HG03442 (cell line): ENCODE data around the gene DERA.
A peak's percentile ranks its signal among the peaks of the same experiment; 100 is the strongest.
"Not testable (repeated sequence)": the region's sequence is repeated elsewhere in the genome, so short reads cannot be mapped to it uniquely, and the experiment has no call there.

Source experiments
- ATAC-seq: cut with Tn5 transposase; IDR thresholded peaks from one replicate; pipeline ENCODE4 v1.9.1; 2021; ENCODE audit warnings: mild to moderate bottlenecking, moderate library complexity; ENCODE audit not compliant: unreplicated experiment

Gene DERA

DNA sequence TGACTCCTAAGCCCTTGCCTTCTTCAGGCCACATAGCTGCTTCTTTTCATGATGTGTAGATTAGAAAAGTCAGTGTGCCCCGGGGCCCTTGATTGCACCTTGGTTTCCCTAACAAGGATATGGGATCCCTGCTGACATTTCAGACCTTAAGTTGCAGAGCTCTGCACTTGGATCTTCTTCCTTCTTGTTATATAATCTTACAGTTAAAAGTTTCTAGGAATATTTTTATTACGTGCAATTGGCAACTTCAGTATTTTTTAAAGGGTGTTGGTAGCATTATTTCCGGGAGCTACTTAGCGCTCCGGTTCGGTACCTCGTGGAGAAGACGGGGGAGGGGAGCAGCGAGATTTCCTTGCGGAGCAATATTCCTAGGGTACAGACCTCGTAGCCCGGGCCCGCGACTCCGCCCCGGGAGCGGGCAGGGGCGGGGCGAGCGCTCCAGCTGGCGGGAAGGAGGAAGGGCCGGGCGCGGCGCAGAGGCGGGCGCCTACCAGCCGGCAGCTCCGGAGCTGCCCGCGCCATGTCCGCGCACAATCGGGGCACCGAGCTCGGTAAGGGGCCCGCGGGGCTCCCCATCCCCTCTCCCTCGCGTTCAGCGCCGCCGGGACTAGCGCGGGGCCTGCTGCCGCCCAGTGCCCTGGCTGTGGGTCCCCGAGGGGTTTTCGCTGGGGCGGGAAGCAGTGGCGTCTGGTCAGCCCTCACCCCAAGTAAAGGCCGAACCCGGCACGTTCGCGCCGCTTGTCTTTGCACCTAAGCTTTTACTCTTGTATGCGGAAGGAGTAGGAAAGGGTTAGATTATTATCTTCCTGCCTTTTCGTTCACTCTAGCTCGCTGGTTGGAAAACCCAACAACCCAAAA, at the start of gene DERA:
TSS of gene DERA (plus strand) at position 469 of the 858 bp plus-strand sequence. CDS start at position 521, 52 bp downstream.
- ATAC-seq, result peak; percentile 95

DNA sequence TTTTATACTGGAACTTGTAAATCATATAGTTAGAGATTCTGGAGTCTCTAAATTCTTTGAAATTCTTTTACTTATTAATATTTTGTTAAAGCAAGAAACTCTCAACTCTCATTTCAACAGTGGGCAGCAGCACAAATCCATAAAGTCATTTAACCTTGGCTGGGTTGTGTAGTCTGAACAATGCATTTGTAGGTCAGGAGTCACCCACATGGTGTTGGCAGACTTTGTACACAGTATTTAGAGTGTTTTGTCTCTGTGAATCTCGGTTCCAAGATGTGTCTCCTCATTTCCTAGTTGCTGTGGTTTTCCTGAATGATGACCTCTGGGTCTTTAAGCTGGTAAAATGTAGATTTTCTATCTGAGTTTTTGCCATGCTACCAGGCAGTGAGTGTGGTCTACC, 49.7 kb upstream of the DERA start:
- ATAC-seq, result no peak

DNA sequence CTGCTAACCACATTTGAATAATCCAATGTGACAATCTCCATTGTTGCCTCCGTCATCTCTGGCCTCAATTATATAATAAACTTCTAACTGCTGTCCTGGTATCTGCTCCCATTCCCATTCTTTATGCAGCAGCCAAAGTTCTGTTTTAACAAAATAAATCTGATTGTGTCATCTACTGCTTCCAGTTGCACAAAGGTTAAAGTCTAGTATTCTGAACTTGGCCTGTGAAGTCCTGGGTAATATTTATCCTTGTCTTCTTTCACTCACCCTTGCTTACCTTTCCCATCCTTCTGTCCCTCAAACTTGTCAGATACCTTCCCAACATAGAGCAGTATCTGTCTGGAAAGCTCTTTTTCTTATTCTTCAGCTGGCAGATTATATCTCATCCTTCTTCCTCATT, 48.3 kb upstream of the DERA start:
- no peak for ATAC-seq

DNA sequence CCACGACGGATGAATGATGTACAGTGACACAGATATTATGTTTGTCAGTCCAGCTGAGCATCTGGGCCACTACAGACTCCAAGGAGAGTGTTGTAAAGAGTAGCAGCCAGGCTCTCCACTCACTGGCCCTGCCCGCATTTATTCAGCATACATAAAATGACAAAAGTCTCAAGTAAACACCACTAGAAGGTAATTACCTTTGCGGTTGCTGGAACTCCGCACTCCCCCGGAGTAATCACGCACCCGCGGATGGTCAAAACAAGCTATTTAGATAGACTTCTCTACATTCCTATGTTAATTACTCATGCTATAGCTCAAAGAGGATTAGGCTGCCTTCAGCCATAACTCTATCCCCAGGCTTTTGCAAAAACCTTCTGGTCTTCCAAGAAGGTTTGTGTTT, 47.8 kb upstream of the DERA start:
- ATAC-seq, result no peak

DNA sequence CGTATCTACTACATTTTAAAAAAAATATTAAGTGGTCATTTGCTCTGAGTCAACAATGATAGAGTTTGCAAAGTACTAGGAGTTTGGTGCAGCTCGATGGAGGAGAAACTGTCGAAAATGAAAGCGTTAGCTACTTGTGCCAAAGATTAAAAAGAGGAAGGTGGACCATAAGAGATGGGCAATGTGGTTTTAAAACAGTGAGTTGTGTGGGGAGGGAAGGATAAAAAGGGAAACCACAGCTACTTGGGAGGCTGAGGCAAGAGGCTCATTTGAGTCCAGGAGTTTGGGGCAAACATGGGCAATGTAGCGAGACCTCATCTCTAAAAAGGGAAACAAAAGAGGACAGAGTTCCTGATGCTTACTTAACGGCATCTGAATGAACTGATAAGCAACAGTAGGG, 47.1 kb upstream of the DERA start:
- peak; percentile 95 for ATAC-seq

DNA sequence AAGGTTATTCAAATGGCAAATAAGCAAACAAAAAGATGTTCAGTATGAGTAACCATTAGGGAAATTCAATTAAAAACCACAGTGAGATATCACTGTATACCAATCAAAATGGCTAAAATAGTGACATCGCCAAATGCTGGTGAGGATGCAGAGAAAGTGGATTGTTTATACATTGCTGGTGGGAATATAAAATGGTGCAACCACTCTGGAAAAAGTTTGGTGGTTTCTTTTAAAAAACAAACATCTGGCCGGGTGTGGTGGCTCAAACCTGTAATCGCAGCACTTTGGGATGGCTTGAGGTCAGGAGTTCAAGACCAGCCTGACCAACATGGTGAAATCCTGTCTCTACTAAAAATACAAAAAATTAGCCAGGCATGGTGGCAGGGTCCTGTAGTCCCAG, 42.9 kb upstream of the DERA start:
- ATAC-seq, result no peak

DNA sequence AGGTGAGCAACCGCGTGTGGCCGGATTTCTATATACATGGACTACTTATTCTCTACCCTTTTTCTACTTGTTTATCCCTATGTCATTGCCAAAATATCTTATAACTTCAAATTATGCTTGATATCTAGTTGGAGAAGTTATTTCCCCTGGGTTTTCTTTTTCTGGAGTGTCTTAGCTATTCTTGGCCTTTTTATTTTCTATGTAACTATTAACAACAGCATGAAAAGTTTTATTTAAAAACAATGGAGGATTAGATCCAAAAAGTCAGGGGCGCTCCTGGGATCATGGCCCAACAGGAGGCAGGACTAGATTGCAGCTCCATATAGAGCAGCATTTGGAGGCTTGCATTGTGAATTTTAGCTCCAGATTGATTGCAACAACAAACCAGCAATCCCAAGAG, 37.6 kb upstream of the DERA start:
- no peak for ATAC-seq

DNA sequence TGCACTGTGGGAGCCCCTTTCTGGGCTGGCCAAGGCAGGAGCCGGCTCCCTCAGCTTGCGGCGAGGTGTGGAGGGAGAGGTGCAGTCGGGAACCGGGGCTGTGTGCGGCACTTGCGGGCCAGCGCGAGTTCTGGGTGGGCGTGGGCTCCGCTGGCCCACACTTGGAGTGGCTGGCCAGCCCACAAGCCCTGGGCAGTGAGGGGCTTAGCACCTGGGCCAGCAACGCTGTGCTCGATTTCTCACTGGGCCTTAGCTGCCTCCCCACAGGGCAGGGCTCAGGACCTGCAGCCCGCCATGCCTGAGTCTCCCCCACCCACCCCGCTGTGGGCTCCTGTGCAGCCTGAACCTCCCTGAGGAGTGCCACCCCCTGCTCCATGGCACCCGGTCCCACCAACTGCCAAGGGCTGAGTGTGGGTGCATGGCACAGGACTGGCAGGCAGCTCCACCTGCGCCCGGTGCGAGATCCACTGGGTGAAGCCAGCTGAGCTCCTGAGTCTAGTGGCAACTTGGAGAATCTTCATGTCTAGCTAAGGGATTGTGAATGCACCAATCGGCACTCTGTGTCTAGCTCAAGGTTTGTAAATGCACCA, 36.5 kb upstream of the DERA start:
- ATAC-seq, result not testable (repeated sequence)

DNA sequence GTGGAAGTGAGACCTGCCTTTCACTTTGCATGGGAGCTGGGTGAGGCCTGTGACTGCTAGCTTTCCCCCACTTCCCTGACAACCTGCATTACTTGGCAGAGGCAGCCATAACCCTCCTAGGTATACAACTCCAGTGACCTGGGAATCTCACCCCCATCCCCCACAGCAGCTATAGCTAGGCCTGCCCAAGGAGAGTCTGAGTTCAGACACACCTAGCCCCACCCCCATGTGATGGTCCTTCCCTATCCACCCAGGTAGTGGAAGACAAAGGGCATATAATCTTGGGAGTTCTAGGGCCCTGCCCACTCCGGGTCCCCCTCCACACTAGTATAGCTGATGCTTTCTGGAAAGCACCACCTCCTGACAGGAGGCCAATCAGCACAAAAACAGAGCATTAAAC, 35.3 kb upstream of the DERA start:
- ATAC-seq, result no peak

DNA sequence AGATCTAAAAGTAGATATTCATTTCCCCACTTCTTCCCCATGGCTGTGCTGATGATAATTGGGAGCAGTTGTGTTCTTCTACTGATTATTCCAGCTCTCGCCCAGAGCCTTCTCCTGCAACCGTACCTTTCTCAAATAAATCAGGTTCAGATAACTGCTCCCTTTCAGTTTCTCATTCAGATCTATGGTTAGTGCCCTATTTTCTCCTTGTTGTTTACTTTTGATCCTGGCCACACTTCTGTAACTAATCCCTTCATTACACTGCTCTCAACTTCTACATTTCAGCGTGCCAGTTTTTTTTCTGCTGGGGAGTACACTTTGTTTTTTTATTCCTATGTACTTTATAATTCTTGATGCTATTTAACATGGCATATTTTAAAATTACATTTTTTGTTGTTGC, 31.7 kb upstream of the DERA start:
- ATAC-seq, result no peak

DNA sequence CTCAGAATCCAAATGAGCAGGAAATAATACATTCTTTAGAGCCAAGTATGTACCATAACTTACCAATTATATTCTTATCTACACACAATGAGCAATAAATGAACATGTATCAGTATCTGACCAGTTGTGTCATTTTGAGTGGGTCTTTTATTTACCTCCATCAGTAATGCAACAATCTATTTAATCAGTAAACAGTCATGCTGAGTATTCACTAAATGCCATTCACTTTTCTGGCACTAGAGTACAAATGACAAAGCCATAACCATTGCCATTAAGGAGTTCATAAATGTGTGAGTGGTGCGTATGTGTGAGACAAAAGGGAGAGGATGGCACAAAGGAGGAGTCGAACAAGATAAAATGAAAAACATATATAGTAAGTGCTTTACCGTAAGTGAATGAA, 30.4 kb upstream of the DERA start:
- ATAC-seq, result no peak

DNA sequence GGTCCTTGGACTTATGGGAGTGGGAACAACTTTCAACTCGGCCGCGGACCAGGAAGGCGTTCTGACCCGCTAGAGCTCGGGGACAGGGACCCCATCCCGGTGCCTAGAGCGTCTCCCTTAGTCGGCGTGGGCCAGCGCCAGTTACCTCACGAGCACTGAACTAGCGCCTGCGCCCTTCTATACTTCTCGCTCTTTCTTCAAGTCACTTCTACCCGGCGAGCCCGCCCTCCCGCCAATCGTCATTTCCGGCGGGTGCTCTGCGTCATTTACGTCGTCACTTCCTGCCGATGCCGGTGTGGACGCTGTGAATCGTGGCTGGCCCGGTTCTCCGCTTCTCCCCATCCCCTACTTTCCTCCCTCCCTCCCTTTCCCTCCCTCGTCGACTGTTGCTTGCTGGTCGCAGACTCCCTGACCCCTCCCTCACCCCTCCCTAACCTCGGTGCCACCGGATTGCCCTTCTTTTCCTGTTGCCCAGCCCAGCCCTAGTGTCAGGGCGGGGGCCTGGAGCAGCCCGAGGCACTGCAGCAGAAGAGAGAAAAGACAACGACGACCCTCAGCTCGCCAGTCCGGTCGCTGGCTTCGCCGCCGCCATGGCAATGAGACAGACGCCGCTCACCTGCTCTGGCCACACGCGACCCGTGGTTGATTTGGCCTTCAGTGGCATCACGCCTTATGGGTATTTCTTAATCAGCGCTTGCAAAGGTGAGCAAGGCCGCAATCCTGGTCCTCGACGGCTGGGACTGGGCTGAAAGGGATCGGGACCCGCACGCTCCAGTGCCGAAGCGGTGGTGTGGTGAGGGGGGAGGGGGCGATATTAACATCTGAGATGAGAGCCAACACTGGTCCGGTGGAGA, 28.8 kb upstream of the DERA start, which contains the start of gene STRAP:
TSS of gene STRAP (plus strand) at position 270 of the 854 bp plus-strand sequence. CDS start at position 591, 321 bp downstream.
- ATAC-seq, result peak; percentile 96

DNA sequence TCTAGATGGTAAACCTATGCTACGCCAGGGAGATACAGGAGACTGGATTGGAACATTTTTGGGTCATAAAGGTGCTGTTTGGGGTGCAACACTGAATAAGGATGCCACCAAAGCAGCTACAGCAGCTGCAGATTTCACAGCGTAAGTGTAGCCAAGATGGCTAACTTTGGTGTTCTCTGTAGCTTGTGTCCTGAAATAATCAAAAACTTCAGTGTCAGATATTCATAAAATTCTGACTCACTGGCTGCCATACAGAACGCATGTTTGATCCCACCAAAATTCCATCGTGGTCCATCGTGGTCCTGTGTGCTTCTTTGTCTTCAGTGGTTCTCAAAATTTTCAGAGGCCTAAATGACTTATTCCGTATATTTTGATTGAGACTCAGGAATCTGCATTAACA, 27.6 kb upstream of the DERA start:
- no peak for ATAC-seq

DNA sequence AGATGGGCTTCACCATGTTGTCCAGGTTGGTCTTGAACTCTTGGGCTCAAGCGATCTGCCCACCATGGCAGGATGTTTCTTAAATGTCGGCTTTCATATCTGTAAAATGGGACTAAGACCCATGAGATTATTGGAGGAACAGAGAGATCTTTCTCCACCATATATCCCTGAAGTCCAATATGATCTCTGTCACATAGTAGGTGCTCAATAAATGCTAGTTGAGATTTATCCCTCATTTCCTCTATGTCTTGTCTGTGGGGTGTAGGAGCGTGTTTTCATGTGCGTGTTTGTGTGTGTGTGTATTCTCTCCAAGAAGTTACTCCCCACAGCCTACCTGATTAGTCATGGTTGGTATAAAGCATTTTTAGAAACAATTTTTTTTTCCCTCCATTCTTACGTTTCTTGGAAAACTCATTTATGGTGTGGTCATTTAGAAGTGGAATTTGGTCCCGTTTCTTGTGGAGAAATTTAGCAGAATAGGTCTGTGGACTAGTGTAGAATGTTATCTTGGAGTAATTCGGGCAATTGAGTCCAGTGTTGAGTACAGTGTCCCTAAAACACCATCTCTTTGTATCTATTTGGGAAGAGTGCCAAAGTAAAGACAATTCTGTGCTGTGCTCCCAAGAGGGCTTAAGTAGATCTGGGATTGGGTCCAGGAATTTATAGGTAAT, 24.6 kb upstream of the DERA start:
- no peak for ATAC-seq

DNA sequence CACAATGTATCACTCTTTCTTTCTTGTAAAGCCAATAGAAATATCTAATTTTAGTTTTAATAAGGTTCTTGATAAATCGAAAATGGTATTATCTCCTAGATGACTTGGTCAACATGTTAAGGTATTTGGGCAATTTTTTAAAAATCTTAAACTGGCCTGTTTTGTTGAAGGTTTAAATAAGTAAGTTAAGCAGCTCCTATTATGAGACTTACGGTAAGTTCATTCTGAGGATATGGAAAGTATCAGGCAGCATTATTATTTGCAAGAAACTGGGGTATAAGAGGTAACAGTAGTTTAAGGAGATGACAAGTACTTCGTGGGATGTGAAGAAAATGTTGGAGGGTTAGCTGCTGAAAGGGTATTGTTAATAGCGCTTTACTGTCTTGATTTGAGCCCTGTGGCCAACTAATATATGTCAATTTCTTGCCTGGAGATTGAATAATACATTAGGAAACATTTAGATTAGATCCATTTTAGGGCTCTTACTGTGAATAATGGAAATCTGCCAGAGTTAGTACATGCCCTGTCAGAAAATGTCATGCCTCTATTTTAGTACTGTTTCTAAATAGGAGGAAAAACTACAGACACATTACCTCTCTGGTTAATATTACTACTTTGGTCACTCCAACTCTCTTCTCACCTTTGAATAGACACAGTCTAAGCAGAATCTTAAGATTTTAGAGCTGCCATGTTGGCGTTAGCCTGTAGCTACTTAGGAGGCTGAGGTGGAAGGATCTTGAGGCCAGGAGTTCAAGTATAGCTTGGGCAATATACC, 23.9 kb upstream of the DERA start:
- no peak for ATAC-seq

DNA sequence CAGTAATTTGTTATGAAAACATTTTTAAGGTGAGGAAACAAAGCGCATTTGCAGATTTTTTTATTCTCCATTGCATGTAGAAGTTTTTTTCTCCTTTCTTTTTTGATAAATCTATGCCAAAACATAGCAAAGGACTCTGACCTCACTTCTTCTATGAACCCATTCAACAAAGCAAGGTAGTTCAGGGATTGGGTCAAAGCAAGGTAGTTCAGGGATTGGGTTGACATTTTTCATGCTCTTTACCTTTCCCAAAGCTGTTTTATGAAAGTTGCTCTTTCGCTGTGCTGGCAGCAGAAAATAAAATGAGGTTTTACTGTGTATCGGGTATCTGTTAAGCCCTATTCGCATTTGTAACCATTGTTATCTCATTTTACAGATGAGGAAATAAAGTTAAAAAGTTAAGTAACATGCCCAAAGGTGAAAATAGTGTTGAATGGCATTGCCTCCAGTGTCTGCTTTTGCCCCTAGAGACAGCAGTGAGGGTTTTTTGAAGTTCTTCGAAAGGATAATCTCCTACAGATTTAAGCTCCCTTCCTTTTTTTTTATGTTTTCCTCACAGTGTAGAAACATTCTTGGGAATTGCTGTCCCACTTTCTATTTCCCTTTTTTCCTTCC, 18.4 kb upstream of the DERA start:
- no peak for ATAC-seq

DNA sequence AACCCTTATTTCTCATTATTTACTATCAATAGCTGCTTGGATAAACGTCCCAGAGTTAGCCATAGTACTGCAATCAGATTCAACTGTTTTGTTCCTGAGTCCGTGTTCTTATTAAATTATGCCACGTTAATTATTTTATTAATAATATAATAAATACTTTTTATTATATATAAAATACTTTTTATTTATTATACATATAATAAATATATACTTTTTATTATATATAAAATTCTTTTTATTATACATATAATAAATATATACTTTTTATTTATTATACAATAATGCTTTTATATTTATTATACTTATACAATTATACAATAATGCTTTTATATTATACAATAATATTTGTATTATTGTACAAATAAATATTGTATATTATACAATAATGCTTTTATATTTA, 17.9 kb upstream of the DERA start:
- no peak for ATAC-seq

DNA sequence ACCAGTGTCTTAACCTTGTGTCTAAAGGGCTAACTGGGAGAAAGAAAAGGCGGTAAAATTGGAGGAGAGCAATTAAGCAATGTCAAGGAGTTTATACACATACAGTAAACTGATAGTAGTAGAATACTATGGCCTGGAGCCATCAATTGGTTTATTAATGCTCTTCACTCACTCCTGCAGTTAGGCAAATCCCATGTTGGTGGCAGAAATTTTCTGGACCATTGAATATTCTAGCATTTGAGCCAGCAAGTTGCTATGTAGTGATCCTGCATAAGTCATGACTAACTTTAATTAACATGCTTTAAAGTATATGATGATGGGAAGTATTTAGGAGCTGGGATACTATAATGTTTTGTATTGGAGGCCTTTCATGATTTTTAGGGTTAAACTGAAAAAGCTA, 14.3 kb upstream of the DERA start:
- ATAC-seq, result no peak

DNA sequence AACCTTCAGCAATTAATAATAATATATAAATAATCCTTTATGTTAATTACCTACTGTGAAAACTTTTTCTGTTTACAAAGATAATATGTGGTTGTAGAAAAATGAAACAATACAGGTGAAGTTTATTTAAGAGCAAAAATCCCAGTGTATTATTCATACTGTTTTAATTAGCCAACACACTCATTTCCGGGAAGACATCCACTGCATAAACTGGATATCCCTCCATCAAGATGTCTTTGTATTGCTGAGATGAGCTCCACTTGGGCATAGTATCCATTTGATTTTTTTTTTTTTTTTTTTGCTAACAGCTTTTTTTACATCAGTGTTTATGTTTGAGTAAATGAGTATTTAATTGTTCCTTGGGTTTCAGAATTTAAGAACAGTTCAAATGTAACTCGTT, 13.7 kb upstream of the DERA start:
- no peak for ATAC-seq
